Sigmoid colon (tissue), 7 donors: ENCODE data around the gene CFI. TPM values are rescaled to one million over a fixed set of nuclear protein-coding genes. Genes with fewer than 3 reads are reported as not detected.

Source experiments
- DNase-seq: peaks from one replicate; pipeline ENCODE4 v3.0.0-alpha.2; 2019
- H3K27ac ChIP-seq, 4 donors: fragments of 200-600 bp; sonication (generic); one replicate each; pipeline ENCODE4 v1.5.1; 2016 to 2019; ENCODE audit warnings: mild to moderate bottlenecking in 1 of 4
- H3K27me3 ChIP-seq, 3 donors: fragments of 200-600 bp; sonication (generic); one replicate each; pipeline ENCODE4 v1.5.1; 2019; ENCODE audit warnings: mild to moderate bottlenecking in 1 of 3
- H3K36me3 ChIP-seq, 4 donors: fragments of 200-600 bp; sonication (generic); one replicate each; pipeline ENCODE4 v1.5.1; 2016 to 2019
- H3K4me1 ChIP-seq, 4 donors: fragments of 200-600 bp; sonication (generic); one replicate each; pipeline ENCODE4 v1.5.1; 2017 to 2019
- H3K4me3 ChIP-seq, 4 donors: fragments of 200-600 bp; sonication (generic); one replicate each; pipeline ENCODE4 v1.5.1; 2017 to 2019; ENCODE audit warnings: mild to moderate bottlenecking in 2 of 4, moderate library complexity in 1 of 4
- H3K9me3 ChIP-seq, 4 donors: fragments of 200-600 bp in 3 of 4; sonication (generic) in 3 of 4; one replicate each; pipeline versions ENCODE4 v1.5.1 to v1.6.1; 2013 to 2019
- EP300 ChIP-seq, 4 donors: sonication (generic); formaldehyde crosslinking; IDR thresholded peaks; one replicate each; pipeline ENCODE4 v1.6.1; 2017; ENCODE audit warnings: antibody characterized with exemption in 4 of 4
- POLR2A ChIP-seq, 2 donors: fragments of 450-650 bp; IDR thresholded peaks; one replicate each; pipeline ENCODE4 v1.6.1; 2016; ENCODE audit warnings: antibody characterized with exemption in 2 of 2, mild to moderate bottlenecking in 2 of 2, moderate library complexity in 2 of 2
- POLR2AphosphoS5 ChIP-seq, 4 donors: sonication (generic); formaldehyde crosslinking; IDR thresholded peaks; one replicate each; pipeline ENCODE4 v1.6.1; 2017; ENCODE audit warnings: antibody characterized with exemption in 4 of 4
- WGBS, 2 donors: extraction: QIAGEN DNeasy Blood & Tissue Kit; methylation state at CpG; one replicate each; pipeline ENCODE4 v1.1.7; 2013; 5-methylcytosine and 5-hydroxymethylcytosine counted together
- intact Hi-C: fragments of 100-400 bp; cut with DNase I; formaldehyde crosslinking; loops from one replicate; pipeline ENCODE4 v1.15.1; 2023
- polyA plus RNA-seq, 3 donors: library from polyadenylated mRNA; stranded (reverse); fragments of 200-250 nt; gene quantifications; one replicate each; pipeline ENCODE4 v1.2.3, GENCODE V29; 2013
- total RNA-seq, 4 donors: library from RNA; depleted of rRNA; stranded (reverse); fragments of >200 nt; gene quantifications; one replicate each; pipeline ENCODE4 v1.1.0, GENCODE V29; 2016
- TF ChIP-seq, protein P1 (sequence below), 4 experiments: fragments of 450-650 bp in 3 of 4; fragments of 200-600 bp in 1 of 4; IDR thresholded peaks; one replicate each; pipeline ENCODE4 v1.5.1; 2016 to 2019; ENCODE audit warnings: antibody characterized with exemption in 4 of 4, mild to moderate bottlenecking in 3 of 4, moderate library complexity in 2 of 4
- donor health status: healthy with polysubstance abuse.
- donor health status: Bipolar disorder and iron deficiency.
- donor health status: healthy.

Gene CFI
- total and polyA plus RNA-seq, 7 donors: 1.2 to 14.4 (median 7.5) TPM

- H3K27ac ChIP-seq: peak within 1 kb of the TSS; percentile 80 to 91 (median 86)
- no peaks in the 10 kb centered on the region for H3K9me3 ChIP-seq
- H3K4me1 ChIP-seq: peaks cover 0 to 17% (median 14%) of the 10 kb centered on the region in 4 donors
- peaks cover 0 to 18% (median 2%) of the 10 kb centered on the region in 4 donors for H3K36me3 ChIP-seq
- WGBS, 2 donors: 0% methylated on average over 53 of the region's 53 CpGs
- H3K27me3 ChIP-seq: no peaks in the 10 kb centered on the region
- H3K4me3 ChIP-seq: peak within 1 kb of the TSS; percentile 65 to 83 (median 80)
- intact Hi-C loops: loop anchor here (1.0 to 10.0 kb wide), 6 partner anchors 85 to 1191 kb away; partner anchors contain the start of genes CASP6, ELOVL6, MCUB and PLA2G12A
- DNase-seq: peak; percentile 94
- TF ChIP-seq POLR2AphosphoS5 (IDR thresholded peaks at IDR 0.05) (peak; percentile 54 to 70 (median 65)), EP300 (IDR thresholded peaks at IDR 0.05) (no peak), POLR2A (IDR thresholded peaks at IDR 0.05) (peak in 1 of 2 donors; percentile 71)
Observed at GRCh38 chr4:109815151-109816081, 13.6 kb upstream of the CFI start, which contains the start of gene GAR1. GAR1 (plus strand) TSS chr4:109815762; CDS start chr4:109816165, 403 bp downstream.

- Histone ChIP-seq H3K36me3 (no peaks in the 10 kb centered on the region), H3K4me1 (peaks cover 0 to 13% (median 10%) of the 10 kb centered on the region in 4 donors), H3K4me3 (no peak overlapping the region), H3K27me3 (no peaks in the 10 kb centered on the region), H3K27ac (no peak overlapping the region), H3K9me3 (no peaks in the 10 kb centered on the region)
- DNase-seq: no peak
- intact Hi-C loops: loop anchor here (10.0 kb wide), 2 partner anchors 383 to 1187 kb away; partner anchors contain the start of genes ELOVL6 and RPL34
- 47 to 63% methylated on average over 3 of the region's 3 CpGs for WGBS, 2 donors
- TF ChIP-seq POLR2A (IDR thresholded peaks at IDR 0.05): no peak
- TF ChIP-seq, protein P1, sequence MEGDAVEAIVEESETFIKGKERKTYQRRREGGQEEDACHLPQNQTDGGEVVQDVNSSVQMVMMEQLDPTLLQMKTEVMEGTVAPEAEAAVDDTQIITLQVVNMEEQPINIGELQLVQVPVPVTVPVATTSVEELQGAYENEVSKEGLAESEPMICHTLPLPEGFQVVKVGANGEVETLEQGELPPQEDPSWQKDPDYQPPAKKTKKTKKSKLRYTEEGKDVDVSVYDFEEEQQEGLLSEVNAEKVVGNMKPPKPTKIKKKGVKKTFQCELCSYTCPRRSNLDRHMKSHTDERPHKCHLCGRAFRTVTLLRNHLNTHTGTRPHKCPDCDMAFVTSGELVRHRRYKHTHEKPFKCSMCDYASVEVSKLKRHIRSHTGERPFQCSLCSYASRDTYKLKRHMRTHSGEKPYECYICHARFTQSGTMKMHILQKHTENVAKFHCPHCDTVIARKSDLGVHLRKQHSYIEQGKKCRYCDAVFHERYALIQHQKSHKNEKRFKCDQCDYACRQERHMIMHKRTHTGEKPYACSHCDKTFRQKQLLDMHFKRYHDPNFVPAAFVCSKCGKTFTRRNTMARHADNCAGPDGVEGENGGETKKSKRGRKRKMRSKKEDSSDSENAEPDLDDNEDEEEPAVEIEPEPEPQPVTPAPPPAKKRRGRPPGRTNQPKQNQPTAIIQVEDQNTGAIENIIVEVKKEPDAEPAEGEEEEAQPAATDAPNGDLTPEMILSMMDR (IDR thresholded peaks at IDR 0.05): no peak
- TF ChIP-seq EP300 (IDR thresholded peaks at IDR 0.05): no peak
- no peak for TF ChIP-seq POLR2AphosphoS5 (IDR thresholded peaks at IDR 0.05)
Observed at GRCh38 chr4:109811707-109812106, 9.9 kb upstream of the CFI start.

GRCh38 chr4:109810552-109811387 lies 9.0 kb upstream of the CFI start:
- 30 to 64% methylated on average over 11 of the region's 11 CpGs for WGBS, 2 donors
- no peaks in the 10 kb centered on the region for H3K9me3 ChIP-seq
- H3K36me3 ChIP-seq: no peaks in the 10 kb centered on the region
- TF ChIP-seq, protein P1 (IDR thresholded peaks at IDR 0.05): no peak
- TF ChIP-seq POLR2A (IDR thresholded peaks at IDR 0.05) (no peak), POLR2AphosphoS5 (IDR thresholded peaks at IDR 0.05) (no peak), EP300 (IDR thresholded peaks at IDR 0.05) (no peak)
- no peak overlapping the region for H3K4me3 ChIP-seq
- H3K27ac ChIP-seq: no peak overlapping the region
- no peaks in the 10 kb centered on the region for H3K27me3 ChIP-seq
- intact Hi-C loops: loop anchor here (10.0 kb wide), 2 partner anchors 384 to 1186 kb away; partner anchors contain the start of genes ELOVL6 and RPL34
- no peak for DNase-seq
- H3K4me1 ChIP-seq: peaks cover 0 to 5% (median 2%) of the 10 kb centered on the region in 4 donors

DNA sequence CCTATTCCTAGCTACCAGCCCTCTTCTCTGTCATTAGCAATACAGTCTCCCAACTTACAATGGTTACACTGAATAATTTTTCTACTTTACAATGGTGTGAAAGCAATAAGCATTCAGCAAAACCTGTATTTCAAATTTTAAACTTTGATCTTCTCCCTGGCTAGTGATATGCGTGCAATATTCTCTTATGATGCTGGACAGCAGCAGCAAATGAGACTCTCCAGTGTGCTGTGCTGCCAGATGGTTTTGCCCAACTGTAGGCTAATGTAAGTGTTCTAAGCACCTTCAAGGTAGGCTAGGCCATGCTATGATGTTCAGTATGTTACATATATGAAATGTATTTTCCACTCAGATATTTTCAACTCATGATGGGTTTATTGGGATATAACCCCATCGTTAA lies 7.9 kb upstream of the CFI start:
- no peaks in the 10 kb centered on the region for H3K9me3 ChIP-seq
- WGBS, 2 donors: 87 to 93% methylated on average over 2 of the region's 2 CpGs
- intact Hi-C loops: loop anchor here (10.0 kb wide), 2 partner anchors 385 to 1185 kb away; partner anchors contain the start of genes ELOVL6 and RPL34
- H3K4me1 ChIP-seq: peaks cover 0 to 2% (median under 1%) of the 10 kb centered on the region in 4 donors
- no peaks in the 10 kb centered on the region for H3K36me3 ChIP-seq
- no peak overlapping the region for H3K27ac ChIP-seq
- DNase-seq: no peak
- no peak overlapping the region for H3K4me3 ChIP-seq
- H3K27me3 ChIP-seq: no peaks in the 10 kb centered on the region
- TF ChIP-seq EP300 (IDR thresholded peaks at IDR 0.05) (no peak), POLR2AphosphoS5 (IDR thresholded peaks at IDR 0.05) (no peak)

GRCh38 chr4:109803924-109804571 lies 2.2 kb upstream of the CFI start:
- no peaks in the 10 kb centered on the region for H3K27me3 ChIP-seq
- 18 to 44% methylated on average over 4 of the region's 4 CpGs for WGBS, 2 donors
- no peak overlapping the region for H3K27ac ChIP-seq
- no peaks in the 10 kb centered on the region for H3K36me3 ChIP-seq
- intact Hi-C loops: no loop called here
- H3K4me3 ChIP-seq: no peak overlapping the region
- DNase-seq: no peak
- no peaks in the 10 kb centered on the region for H3K4me1 ChIP-seq
- TF ChIP-seq POLR2AphosphoS5 (IDR thresholded peaks at IDR 0.05) (no peak), POLR2A (IDR thresholded peaks at IDR 0.05) (no peak)
- TF ChIP-seq, protein P1 (IDR thresholded peaks at IDR 0.05): peak in 1 of 4 experiments; percentile 9
- no peaks in the 10 kb centered on the region for H3K9me3 ChIP-seq
